Measurements from ENCODE around the gene VAMP2.

Gene VAMP2

GRCh38 chr17:8122924-8123694, 39.6 kb downstream of the VAMP2 start:
- Histone ChIP-seq H3K27me3 (ENCODE audit: control insufficient read depth in 2 of 2, insufficient read depth in 2 of 2, low read length in 2 of 2) (peaks cover 27 to 33% of the 10 kb centered on the region in 2 donors), H3K9ac (ENCODE audit: low read depth in 1 of 2, low read length in 2 of 2) (peak overlapping the region in 1 of 2 donors; percentile 29), H3K27ac (ENCODE audit: low read depth in 2 of 2, low read length in 2 of 2) (no peak overlapping the region), H3K4me3 (ENCODE audit: low read length in 2 of 2) (peak overlapping the region; percentile 68), H3K36me3 (ENCODE audit: control insufficient read depth in 2 of 2, insufficient read depth in 2 of 2, low read length in 2 of 2) (no peaks in the 10 kb centered on the region), H3K4me1 (ENCODE audit: control insufficient read depth in 2 of 2, insufficient read depth in 2 of 2, low read length in 2 of 2) (peaks cover 61 to 76% of the 10 kb centered on the region in 2 donors), H3K9me3 (ENCODE audit: control insufficient read depth in 2 of 2, low read length in 2 of 2) (no peaks in the 10 kb centered on the region)

GRCh38 chr17:8122422-8122923, 40.3 kb downstream of the VAMP2 start:
- peak overlapping the region in 1 of 2 donors; percentile 24 for H3K9ac ChIP-seq (ENCODE audit: low read depth in 1 of 2, low read length in 2 of 2)
- no peak overlapping the region for H3K27ac ChIP-seq (ENCODE audit: low read depth in 2 of 2, low read length in 2 of 2)
- H3K4me3 ChIP-seq (ENCODE audit: low read length in 2 of 2), result peak overlapping the region; percentile 68
- H3K36me3 ChIP-seq (ENCODE audit: control insufficient read depth in 2 of 2, insufficient read depth in 2 of 2, low read length in 2 of 2), result no peaks in the 10 kb centered on the region
- no peaks in the 10 kb centered on the region for H3K9me3 ChIP-seq (ENCODE audit: control insufficient read depth in 2 of 2, low read length in 2 of 2)
- H3K4me1 ChIP-seq (ENCODE audit: control insufficient read depth in 2 of 2, insufficient read depth in 2 of 2, low read length in 2 of 2), result peaks cover 68 to 82% of the 10 kb centered on the region in 2 donors
- peaks cover 30 to 39% of the 10 kb centered on the region in 2 donors for H3K27me3 ChIP-seq (ENCODE audit: control insufficient read depth in 2 of 2, insufficient read depth in 2 of 2, low read length in 2 of 2)

DNA sequence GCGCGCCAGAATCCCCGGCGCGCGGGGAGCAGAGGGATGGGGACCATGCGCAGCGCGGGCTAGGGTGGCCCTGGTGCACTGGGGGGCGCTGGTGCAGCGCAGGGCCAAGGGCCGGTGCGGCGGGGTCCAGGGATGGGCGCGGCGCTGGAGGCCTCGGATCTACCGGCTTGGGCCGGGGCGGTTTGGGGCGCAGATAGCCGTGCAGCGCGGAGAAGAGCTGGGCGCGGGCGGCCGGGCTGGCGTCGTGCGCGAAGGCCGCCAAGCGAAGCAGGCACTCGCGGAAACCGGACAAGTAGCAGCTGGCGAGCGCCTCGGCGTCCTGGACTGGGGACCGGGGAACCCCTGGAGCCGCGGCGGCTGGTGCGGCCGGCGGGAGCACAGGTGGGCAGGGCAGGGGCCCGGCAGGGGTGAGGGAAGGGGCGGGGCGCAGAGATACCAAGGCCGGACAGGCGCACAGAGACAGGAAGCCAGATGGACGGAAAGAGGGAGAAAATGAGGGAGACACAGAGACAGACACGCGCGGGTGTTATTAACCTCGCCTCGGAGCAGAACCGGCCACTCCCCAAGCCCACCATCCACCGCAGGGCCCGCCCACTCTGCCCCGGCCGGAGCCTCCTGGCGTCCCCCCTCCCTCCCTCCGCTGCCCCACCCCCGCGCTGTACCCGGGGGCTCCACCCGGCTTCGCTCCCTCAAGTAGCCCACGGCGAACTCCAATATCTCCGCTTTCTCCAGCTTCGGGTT, 40.9 kb downstream of the VAMP2 start:
- H3K4me1 ChIP-seq (ENCODE audit: control insufficient read depth in 2 of 2, insufficient read depth in 2 of 2, low read length in 2 of 2), result peaks cover 63 to 80% of the 10 kb centered on the region in 2 donors
- H3K4me3 ChIP-seq (ENCODE audit: low read length in 2 of 2), result peak overlapping the region; percentile 68
- H3K9me3 ChIP-seq (ENCODE audit: control insufficient read depth in 2 of 2, low read length in 2 of 2), result no peaks in the 10 kb centered on the region
- no peaks in the 10 kb centered on the region for H3K36me3 ChIP-seq (ENCODE audit: control insufficient read depth in 2 of 2, insufficient read depth in 2 of 2, low read length in 2 of 2)
- H3K9ac ChIP-seq (ENCODE audit: low read depth in 1 of 2, low read length in 2 of 2), result peak overlapping the region in 1 of 2 donors; percentile 35
- H3K27me3 ChIP-seq (ENCODE audit: control insufficient read depth in 2 of 2, insufficient read depth in 2 of 2, low read length in 2 of 2), result peaks cover 32 to 41% of the 10 kb centered on the region in 2 donors
- H3K27ac ChIP-seq (ENCODE audit: low read depth in 2 of 2, low read length in 2 of 2), result no peak overlapping the region

DNA sequence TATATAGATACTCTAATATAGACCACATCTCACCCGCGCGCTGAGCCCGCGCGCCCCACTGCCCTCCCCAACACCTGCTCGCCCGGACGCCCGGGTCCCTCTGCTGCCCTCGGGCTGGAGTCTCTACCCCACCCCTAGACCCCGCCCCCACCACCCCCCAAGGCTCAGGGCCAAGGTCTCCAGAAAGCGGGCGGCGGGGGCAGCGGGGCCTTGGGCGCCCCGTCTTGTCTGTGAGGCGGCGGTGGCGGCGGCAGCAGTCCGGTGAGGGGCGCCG, 41.4 kb downstream of the VAMP2 start:
- no peaks in the 10 kb centered on the region for H3K9me3 ChIP-seq (ENCODE audit: control insufficient read depth in 2 of 2, low read length in 2 of 2)
- H3K27me3 ChIP-seq (ENCODE audit: control insufficient read depth in 2 of 2, insufficient read depth in 2 of 2, low read length in 2 of 2), result peaks cover 38 to 46% of the 10 kb centered on the region in 2 donors
- no peaks in the 10 kb centered on the region for H3K36me3 ChIP-seq (ENCODE audit: control insufficient read depth in 2 of 2, insufficient read depth in 2 of 2, low read length in 2 of 2)
- H3K4me3 ChIP-seq (ENCODE audit: low read length in 2 of 2), result peak overlapping the region; percentile 68 to 85
- H3K4me1 ChIP-seq (ENCODE audit: control insufficient read depth in 2 of 2, insufficient read depth in 2 of 2, low read length in 2 of 2), result peaks cover 60 to 77% of the 10 kb centered on the region in 2 donors
- H3K9ac ChIP-seq (ENCODE audit: low read depth in 1 of 2, low read length in 2 of 2), result no peak overlapping the region
- H3K27ac ChIP-seq (ENCODE audit: low read depth in 2 of 2, low read length in 2 of 2), result no peak overlapping the region

DNA sequence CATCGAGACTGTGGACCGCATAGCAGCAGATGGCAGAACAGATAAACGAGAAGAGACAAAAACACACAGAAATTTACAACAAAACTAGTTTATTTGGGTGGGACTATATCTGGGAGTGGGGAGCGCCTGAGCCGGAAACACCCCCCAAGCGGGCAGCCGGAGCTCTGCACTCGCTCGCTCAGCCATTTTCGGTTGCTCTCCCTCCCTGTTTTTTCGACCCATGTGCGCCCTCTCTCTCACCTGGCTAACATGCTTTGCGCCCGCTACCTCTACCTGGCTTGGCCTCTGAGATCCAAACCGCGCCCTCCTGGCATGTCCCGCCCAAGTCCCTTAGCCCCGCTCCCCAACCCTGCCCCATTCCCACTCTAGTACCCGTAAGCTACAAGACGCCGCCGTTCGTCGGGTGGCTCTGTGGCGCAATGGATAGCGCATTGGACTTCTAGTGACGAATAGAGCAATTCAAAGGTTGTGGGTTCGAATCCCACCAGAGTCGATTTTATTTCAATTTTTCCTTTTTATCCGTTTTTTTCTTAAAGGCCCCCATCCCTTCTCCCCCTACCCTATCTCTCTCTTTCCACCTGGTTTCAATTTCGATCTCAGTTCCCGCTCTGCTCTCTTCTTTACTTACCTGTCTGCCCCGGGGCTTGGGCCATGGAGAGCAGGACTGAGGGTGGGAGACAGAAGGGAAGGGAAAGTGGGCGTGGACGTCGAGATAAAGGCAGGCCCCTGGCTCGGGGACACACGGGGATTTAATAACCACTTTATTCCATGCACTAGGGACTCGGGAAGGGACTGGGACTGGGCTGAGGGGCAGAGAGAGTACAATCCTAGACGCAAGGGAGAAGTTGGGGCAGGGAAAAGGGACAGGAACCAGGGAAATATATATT, 42.0 kb downstream of the VAMP2 start:
- Histone ChIP-seq H3K36me3 (ENCODE audit: control insufficient read depth in 2 of 2, insufficient read depth in 2 of 2, low read length in 2 of 2) (no peaks in the 10 kb centered on the region), H3K27ac (ENCODE audit: low read depth in 2 of 2, low read length in 2 of 2) (peak overlapping the region in 1 of 2 donors; percentile 24), H3K9ac (ENCODE audit: low read depth in 1 of 2, low read length in 2 of 2) (peak overlapping the region in 1 of 2 donors; percentile 15), H3K4me1 (ENCODE audit: control insufficient read depth in 2 of 2, insufficient read depth in 2 of 2, low read length in 2 of 2) (peaks cover 54 to 73% of the 10 kb centered on the region in 2 donors), H3K27me3 (ENCODE audit: control insufficient read depth in 2 of 2, insufficient read depth in 2 of 2, low read length in 2 of 2) (peaks cover 43 to 51% of the 10 kb centered on the region in 2 donors), H3K9me3 (ENCODE audit: control insufficient read depth in 2 of 2, low read length in 2 of 2) (no peaks in the 10 kb centered on the region), H3K4me3 (ENCODE audit: low read length in 2 of 2) (peak overlapping the region; percentile 41 to 85)

DNA sequence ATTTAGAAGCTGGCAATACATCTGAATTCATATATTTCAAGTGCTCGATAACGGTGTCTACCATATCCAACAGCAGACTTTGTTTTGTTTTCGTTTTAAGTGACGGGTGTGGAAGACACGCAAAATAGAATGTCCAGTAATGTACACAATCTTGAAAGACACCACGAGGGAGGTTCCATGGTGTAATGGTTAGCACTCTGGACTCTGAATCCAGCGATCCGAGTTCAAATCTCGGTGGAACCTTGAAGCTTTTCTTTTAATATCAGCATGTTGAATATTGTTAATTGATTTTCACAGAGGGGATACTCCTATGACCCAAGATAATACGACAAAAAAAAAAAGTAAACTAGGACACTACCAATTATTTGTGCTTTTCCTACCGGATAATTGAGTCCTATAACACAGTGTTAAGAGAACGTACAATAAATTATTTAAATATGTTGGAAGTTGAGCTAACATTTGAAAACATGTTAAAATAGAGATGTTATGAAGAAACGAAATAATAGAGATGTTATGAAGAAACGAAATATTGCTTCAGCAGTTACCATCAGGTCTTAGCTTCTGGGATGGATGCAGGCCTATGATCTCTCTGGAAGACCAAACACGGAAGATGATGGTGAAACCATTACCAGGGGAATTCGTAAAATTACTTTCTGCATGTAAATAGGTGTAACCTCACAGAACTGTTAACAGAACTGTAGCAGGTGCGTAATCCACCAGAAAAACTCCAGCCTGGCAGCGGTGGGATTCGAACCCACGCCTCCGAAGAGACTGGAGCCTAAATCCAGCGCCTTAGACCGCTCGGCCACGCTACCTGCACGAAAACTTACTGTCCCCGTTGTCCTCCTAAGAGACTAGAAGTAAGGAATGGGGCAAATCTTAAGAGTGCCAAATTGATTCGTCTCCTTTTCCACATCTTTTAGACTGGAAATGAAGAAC, 42.9 kb downstream of the VAMP2 start:
- H3K4me1 ChIP-seq (ENCODE audit: control insufficient read depth in 2 of 2, insufficient read depth in 2 of 2, low read length in 2 of 2), result peaks cover 46 to 63% of the 10 kb centered on the region in 2 donors
- no peaks in the 10 kb centered on the region for H3K36me3 ChIP-seq (ENCODE audit: control insufficient read depth in 2 of 2, insufficient read depth in 2 of 2, low read length in 2 of 2)
- peak overlapping the region in 1 of 2 donors; percentile 24 for H3K27ac ChIP-seq (ENCODE audit: low read depth in 2 of 2, low read length in 2 of 2)
- no peaks in the 10 kb centered on the region for H3K9me3 ChIP-seq (ENCODE audit: control insufficient read depth in 2 of 2, low read length in 2 of 2)
- H3K9ac ChIP-seq (ENCODE audit: low read depth in 1 of 2, low read length in 2 of 2), result peak overlapping the region in 1 of 2 donors; percentile 45
- H3K4me3 ChIP-seq (ENCODE audit: low read length in 2 of 2), result peak overlapping the region; percentile 69 to 85
- peaks cover 48 to 54% of the 10 kb centered on the region in 2 donors for H3K27me3 ChIP-seq (ENCODE audit: control insufficient read depth in 2 of 2, insufficient read depth in 2 of 2, low read length in 2 of 2)

- H3K9me3 ChIP-seq (ENCODE audit: control insufficient read depth in 2 of 2, low read length in 2 of 2), result no peaks in the 10 kb centered on the region
- peak overlapping the region; percentile 45 to 72 for H3K9ac ChIP-seq (ENCODE audit: low read depth in 1 of 2, low read length in 2 of 2)
- H3K4me3 ChIP-seq (ENCODE audit: low read length in 2 of 2), result peak overlapping the region; percentile 69 to 85
- peaks cover 46 to 54% of the 10 kb centered on the region in 2 donors for H3K27me3 ChIP-seq (ENCODE audit: control insufficient read depth in 2 of 2, insufficient read depth in 2 of 2, low read length in 2 of 2)
- H3K36me3 ChIP-seq (ENCODE audit: control insufficient read depth in 2 of 2, insufficient read depth in 2 of 2, low read length in 2 of 2), result no peaks in the 10 kb centered on the region
- peaks cover 39 to 56% of the 10 kb centered on the region in 2 donors for H3K4me1 ChIP-seq (ENCODE audit: control insufficient read depth in 2 of 2, insufficient read depth in 2 of 2, low read length in 2 of 2)
- peak overlapping the region; percentile 41 to 62 for H3K27ac ChIP-seq (ENCODE audit: low read depth in 2 of 2, low read length in 2 of 2)
Measured at GRCh38 chr17:8118769-8119580, 43.8 kb downstream of the VAMP2 start.

GRCh38 chr17:8117980-8118768, 44.6 kb downstream of the VAMP2 start, which contains the start of gene ALOXE3:
Gene ALOXE3, minus strand, starts transcription at chr17:8118514. Its CDS starts 524 bp downstream, at chr17:8117990.
- Histone ChIP-seq H3K36me3 (ENCODE audit: control insufficient read depth in 2 of 2, insufficient read depth in 2 of 2, low read length in 2 of 2) (no peaks in the 10 kb centered on the region), H3K9ac (ENCODE audit: low read depth in 1 of 2, low read length in 2 of 2) (peak within 1 kb of the TSS; percentile 45 to 72), H3K4me3 (ENCODE audit: low read length in 2 of 2) (peak within 1 kb of the TSS; percentile 69 to 85), H3K9me3 (ENCODE audit: control insufficient read depth in 2 of 2, low read length in 2 of 2) (no peaks in the 10 kb centered on the region), H3K27ac (ENCODE audit: low read depth in 2 of 2, low read length in 2 of 2) (peak within 1 kb of the TSS; percentile 41 to 62), H3K4me1 (ENCODE audit: control insufficient read depth in 2 of 2, insufficient read depth in 2 of 2, low read length in 2 of 2) (peaks cover 31 to 48% of the 10 kb centered on the region in 2 donors), H3K27me3 (ENCODE audit: control insufficient read depth in 2 of 2, insufficient read depth in 2 of 2, low read length in 2 of 2) (peaks cover 41 to 48% of the 10 kb centered on the region in 2 donors)
